NCI-H1417 treated with DMSO at 0.1 percent for 48 hours (cell line): Measurements from ENCODE around the gene SMARCA4.
"Not testable (repeated sequence)": the region's sequence is repeated elsewhere in the genome, so short reads cannot be mapped to it uniquely, and the experiment has no call there.

Source experiments
- DNase-seq: peaks from one replicate; lab custom pipeline; 2025; lab: John Stamatoyannopoulos, UW

Gene SMARCA4

GRCh38 chr19:10979951-10980381, 19.1 kb downstream of the SMARCA4 start:
- no peak for DNase-seq

DNA sequence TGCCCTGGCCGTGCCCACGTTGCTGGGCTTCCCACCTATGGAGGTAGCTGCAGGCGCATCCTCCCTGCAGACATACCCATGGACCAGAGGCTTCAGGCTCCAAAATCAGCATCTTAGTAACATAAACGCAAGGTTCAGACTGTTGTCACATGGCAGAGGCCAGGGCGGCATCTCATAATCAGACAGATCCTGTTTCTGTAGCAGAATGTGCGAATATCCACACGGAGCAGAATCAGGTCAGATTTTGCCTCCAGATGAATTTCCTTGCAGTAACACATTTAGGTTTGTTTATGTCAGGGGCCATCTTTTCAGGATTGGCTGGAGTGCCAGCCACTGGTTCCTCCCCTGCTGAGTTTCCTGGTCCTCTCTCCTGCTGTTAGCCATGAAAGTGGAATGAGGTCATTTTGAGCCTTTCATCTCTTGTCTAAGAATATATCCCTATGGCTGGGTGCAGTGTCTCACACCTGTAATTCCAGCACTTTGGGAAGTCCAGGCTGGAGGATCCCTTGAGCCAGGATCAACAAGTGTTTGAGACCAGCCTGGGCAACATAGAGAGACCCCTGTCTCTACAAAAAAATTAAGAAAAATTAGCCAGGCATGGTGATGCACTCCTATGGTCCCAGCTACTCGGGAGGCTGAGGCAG, 20.5 kb downstream of the SMARCA4 start:
- no peak for DNase-seq

DNA sequence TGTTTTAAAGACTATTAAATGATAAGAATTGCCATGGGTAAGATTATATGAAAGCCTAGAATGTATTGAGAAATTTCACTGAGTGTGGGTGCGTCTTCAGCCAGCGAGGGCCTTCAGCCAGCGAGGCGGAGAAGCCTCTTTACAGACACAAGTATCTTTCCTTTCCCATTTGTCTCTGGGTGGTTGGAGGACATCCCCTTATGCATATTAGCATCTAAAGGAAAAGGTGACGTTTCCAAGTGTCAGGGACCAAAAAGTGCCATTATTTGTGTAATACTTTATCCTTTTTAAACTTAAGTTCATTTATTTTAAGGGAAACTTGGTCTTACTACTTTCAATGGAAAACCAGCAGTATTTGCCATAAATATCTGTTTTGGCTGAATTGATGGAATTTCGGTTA, 22.2 kb downstream of the SMARCA4 start:
- DNase-seq, result no peak

DNA sequence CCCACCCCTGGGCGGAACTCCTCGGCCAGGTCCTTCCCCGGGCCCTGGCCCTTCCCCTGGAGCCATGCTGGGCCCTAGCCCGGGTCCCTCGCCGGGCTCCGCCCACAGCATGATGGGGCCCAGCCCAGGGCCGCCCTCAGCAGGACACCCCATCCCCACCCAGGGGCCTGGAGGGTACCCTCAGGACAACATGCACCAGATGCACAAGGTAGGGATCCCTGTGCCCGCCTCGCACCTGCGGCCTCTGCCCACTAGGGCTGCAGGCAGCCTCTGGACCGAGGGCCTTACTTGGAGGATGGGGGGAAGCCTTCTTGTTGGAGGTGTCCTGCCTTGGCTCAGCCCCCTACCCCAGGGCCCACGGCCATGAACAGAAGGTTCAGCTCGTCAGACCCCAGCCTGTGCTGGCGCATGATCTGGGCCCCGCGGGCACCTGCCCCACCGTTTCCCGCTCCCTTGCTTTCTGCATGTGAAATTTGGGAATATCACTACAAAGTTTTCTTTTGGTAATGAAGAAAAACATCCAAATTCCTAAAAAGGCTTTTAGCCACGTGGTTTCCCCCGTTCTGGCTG, 23.4 kb downstream of the SMARCA4 start:
- DNase-seq, result no peak

DNA sequence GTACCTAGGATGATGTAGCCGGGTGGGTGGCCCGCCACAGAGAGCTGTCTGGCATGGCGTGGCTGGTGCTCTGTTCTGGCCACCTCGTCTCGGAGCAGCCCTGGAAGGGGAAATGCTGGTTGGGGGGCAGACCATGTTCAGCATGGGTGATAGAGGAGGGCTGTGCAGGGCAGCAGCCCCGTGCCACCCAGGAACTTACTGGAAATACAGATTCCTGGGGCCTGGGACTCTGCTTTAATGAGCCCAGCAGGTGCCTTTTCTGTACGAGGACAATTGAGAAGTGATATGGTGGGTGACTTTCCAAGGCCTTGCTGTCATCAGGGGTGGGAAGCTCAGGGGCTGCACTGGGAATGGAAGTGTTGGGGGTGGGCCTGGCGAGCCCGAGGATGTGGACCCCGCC, 24.7 kb downstream of the SMARCA4 start:
- no peak for DNase-seq

GRCh38 chr19:10986301-10987127, 25.7 kb downstream of the SMARCA4 start:
- no peak for DNase-seq

DNA sequence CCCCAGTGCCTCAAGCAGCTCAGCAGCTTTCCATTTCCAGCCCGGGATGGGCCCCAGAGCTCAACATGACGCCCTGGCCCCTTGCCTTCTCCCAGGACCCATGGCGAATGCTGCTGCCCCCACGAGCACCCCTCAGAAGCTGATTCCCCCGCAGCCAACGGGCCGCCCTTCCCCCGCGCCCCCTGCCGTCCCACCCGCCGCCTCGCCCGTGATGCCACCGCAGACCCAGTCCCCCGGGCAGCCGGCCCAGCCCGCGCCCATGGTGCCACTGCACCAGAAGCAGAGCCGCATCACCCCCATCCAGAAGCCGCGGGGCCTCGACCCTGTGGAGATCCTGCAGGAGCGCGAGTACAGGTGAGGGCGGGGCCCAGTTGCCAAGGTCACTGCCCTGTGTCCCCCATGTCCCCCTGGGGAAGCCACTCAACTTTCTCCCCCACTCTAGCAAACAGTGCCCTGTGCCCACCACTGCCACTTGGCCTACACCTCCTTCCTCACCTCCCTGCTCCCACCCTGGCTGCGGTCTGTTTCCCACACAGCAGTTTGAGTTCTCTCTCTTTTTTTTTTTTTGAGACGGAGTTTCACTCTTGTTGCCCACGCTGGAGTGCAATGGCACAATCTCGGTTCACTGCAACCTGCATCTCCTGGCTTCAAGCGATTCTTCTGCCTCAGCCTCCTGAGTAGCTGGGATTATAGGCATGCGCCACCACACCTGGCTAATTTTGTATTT, 26.9 kb downstream of the SMARCA4 start:
- no peak for DNase-seq

GRCh38 chr19:10988380-10988779, 27.6 kb downstream of the SMARCA4 start:
- no peak for DNase-seq

- DNase-seq, result no peak
Measured at GRCh38 chr19:10988921-10989320, 28.1 kb downstream of the SMARCA4 start.

GRCh38 chr19:10991076-10991475, 30.2 kb downstream of the SMARCA4 start:
- DNase-seq, result no peak

DNA sequence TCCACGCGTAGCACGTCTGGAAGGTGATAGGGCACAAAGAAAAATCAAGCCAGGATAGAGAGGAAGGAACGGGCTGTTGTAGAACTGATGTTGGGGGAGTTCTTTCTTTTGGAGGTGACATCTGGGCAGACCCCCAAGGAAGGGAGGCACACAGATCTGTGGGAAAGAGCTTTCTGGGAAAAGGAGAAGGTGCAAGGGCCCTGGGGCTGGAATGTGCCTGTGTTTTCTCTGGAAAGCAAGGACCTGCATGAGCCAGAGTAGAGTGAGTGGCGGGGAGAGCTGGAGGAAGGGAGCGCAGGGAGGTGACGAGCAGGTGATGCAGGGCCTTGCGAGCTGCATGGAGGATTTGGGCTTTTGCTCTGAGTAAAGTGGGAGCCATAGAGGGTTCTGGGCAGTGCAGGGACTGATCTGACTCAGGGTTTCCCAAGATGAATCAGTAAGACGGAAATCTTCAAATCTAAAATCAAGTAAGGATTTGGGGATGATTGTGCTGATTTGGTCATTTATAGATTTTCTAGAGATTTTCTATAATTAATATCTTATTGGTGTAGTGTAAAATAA, 30.8 kb downstream of the SMARCA4 start:
- DNase-seq, result no peak

DNA sequence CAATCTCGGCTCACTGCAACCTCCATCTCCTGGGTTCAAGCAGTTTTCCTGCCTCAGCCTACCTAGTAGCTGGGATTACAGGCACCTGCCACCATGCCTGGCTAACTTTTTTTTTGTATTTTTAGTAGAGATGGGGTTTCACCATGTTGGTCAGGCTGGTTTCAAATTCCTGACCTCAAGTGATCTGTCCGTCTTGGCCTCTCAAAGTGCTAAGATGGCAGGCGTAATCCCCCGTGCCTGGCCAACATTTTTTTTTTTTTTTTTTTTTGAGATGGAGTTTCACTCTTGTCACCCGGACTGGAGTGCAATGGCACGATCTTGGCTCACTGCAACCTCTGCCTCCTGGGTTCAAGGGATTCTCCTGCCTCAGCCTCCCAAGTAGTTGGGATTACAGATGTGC, 31.3 kb downstream of the SMARCA4 start:
- DNase-seq, result not testable (repeated sequence)

DNA sequence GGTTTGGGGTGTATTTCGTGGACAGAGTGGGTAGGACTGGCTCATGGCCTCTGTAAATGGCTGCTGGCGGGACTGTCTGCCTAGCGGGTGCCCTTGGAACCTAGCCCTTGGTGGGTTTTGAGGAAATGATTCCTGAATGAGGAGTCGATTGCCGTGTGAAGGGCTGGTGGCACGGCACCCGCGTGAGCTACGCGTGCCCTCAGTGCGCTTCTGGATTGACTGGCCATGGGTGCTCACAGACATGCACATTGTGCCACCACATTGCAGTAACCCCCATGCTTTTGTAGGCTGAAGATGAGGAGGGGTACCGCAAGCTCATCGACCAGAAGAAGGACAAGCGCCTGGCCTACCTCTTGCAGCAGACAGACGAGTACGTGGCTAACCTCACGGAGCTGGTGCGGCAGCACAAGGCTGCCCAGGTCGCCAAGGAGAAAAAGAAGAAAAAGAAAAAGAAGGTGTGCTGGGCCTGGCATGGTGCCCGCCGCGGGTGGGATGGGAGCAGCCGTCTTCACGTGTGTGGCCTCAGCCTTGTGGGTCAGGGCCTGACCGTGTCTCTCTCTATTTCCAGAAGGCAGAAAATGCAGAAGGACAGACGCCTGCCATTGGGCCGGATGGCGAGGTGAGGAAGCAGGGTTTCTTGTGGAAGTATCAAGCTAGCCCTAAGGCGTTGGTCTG, 35.2 kb downstream of the SMARCA4 start:
- DNase-seq, result no peak

GRCh38 chr19:10998045-10998533, 37.3 kb downstream of the SMARCA4 start:
- no peak for DNase-seq

GRCh38 chr19:10998666-10999065, 37.8 kb downstream of the SMARCA4 start:
- no peak for DNase-seq

- no peak for DNase-seq
Measured at GRCh38 chr19:11005521-11005920, 44.7 kb downstream of the SMARCA4 start.

DNA sequence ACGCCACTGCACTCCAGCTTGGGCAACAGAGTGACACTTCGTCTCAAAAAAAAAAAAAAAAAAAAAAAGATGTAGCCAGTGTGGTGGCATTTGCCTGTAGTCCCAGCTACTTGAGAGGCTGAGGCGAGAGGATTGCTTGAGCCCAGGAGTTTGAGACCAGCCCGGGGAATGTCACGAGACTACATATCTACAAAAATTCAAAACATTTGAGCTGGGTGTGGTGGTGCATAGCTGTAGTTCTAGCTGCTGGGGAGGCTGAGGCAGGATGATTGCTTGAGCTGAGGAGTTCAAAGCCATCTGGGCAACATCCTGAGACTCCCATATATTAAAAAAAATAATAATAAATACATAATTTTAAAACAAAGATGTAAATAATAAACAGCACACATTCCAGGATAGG, 46.6 kb downstream of the SMARCA4 start:
- no peak for DNase-seq

GRCh38 chr19:11007962-11008532, 47.2 kb downstream of the SMARCA4 start:
- DNase-seq, result no peak

DNA sequence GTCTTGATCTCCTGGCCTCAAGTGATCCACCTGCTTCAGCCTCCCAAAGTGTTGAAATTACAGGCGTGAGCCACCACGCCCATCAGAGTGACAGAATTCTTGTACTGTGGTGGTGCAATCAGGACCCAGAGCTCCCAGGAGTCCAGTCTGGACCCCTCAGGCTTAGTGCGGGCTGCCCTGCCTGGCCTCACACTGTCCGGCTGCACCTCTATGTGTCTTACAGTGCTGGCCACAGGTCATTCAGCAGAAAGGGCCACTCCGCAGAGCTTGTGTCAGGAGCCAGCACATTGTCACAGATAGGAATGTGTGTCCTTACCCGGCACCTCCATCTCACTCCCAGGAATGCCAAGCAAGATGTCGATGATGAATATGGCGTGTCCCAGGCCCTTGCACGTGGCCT, 49.2 kb downstream of the SMARCA4 start:
- DNase-seq, result no peak

- no peak for DNase-seq
Measured at GRCh38 chr19:11012507-11012906, 51.7 kb downstream of the SMARCA4 start.

DNA sequence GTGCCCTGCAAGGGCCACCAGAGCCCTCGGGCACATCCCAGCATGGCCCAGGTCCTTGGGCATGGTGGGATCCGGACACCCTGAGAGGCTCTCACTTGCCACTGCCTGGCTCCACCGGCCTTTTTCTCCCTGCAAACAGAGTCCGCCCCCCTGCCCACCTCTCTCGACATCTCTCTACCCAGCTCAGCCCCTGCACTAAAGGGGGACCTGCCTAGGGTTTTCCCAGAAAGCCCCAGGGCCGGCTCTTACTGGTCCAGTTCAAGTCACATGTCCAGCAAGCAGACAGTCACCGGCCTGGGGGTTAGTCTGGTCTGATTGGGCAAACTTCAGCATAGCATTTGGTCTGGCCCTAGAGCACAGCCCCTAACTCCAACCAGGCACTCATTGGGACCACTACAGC, 52.9 kb downstream of the SMARCA4 start:
- DNase-seq, result no peak
